Measurements from ENCODE around the gene MRAP2.
"Not testable (repeated sequence)": the region's sequence is repeated elsewhere in the genome, so short reads cannot be mapped to it uniquely, and the experiment has no call there.

The MRAP2 gene

DNA sequence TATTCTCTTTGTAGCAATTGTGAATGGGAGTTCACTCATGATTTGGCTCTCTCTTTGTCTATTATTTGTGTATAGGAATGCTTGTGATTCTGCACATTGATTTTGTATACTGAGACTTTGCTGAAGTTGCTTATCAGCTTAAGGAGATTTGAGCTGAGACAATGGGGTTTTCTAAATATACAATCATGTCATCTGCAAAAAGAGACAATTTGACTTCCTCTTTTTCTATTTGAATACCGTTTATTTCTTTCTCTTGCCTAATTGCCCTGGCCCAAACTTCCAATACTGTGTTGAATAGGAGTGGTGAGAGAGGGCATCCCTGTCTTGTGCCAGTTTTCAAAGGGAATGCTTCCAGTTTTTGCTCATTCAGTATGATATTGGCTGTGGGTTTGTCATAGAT lies 77.8 kb downstream of the MRAP2 start:
- not testable (repeated sequence) for H3K36me3 Mint-ChIP-seq (ENCODE audit: low read depth); H3K27ac Mint-ChIP-seq; DNase-seq; H3K9me3 Mint-ChIP-seq; H3K4me1 Mint-ChIP-seq (ENCODE audit: low read depth); H3K4me3 Mint-ChIP-seq
- peaks cover 20% of the 10 kb centered on the region for H3K27me3 Mint-ChIP-seq

GRCh38 chr6:84114933-84115594 lies 81.5 kb downstream of the MRAP2 start:
- not testable (repeated sequence) for H3K9me3 Mint-ChIP-seq; H3K36me3 Mint-ChIP-seq (ENCODE audit: low read depth); H3K4me1 Mint-ChIP-seq (ENCODE audit: low read depth); H3K4me3 Mint-ChIP-seq; DNase-seq; H3K27ac Mint-ChIP-seq
- peaks cover 22% of the 10 kb centered on the region for H3K27me3 Mint-ChIP-seq

- DNase-seq = no peak
- Mint-ChIP-seq H3K4me3 (no peak overlapping the region), H3K27ac (no peak overlapping the region), H3K36me3 (ENCODE audit: low read depth) (peaks cover 16% of the 10 kb centered on the region), H3K27me3 (peaks cover 18% of the 10 kb centered on the region), H3K9me3 (peaks cover 9% of the 10 kb centered on the region), H3K4me1 (ENCODE audit: low read depth) (no peaks in the 10 kb centered on the region)
Observed at GRCh38 chr6:84118191-84118590, 84.6 kb downstream of the MRAP2 start.

DNA sequence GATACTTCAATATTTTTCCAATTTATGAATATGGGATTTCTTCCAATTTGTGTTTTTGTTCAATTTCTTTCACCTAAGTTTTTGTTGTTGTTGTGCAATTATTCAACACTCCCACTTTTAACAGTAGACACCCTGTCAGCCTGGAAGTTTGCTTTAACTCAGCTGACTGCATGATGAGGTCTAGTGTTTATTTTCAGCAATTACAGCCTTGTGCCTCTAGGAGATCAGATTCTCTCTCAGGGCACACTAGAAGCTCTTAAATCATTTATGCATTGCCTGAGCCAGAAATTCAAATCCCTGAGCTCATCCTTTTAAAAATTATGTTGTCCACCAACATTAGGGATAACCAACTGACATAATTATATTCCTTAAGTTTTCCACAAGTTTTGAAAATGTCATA lies 85.7 kb downstream of the MRAP2 start:
- H3K36me3 Mint-ChIP-seq (ENCODE audit: low read depth) = peaks cover 27% of the 10 kb centered on the region
- H3K9me3 Mint-ChIP-seq = peaks cover 9% of the 10 kb centered on the region
- H3K27ac Mint-ChIP-seq = no peak overlapping the region
- H3K4me1 Mint-ChIP-seq (ENCODE audit: low read depth) = no peaks in the 10 kb centered on the region
- peaks cover 14% of the 10 kb centered on the region for H3K27me3 Mint-ChIP-seq
- no peak for DNase-seq
- no peak overlapping the region for H3K4me3 Mint-ChIP-seq

GRCh38 chr6:84123186-84123585 lies 89.6 kb downstream of the MRAP2 start:
- Mint-ChIP-seq H3K27ac (no peak overlapping the region), H3K36me3 (ENCODE audit: low read depth) (peaks cover 43% of the 10 kb centered on the region), H3K27me3 (no peaks in the 10 kb centered on the region), H3K4me1 (ENCODE audit: low read depth) (no peaks in the 10 kb centered on the region), H3K9me3 (peaks cover 2% of the 10 kb centered on the region), H3K4me3 (no peak overlapping the region)
- no peak for DNase-seq

DNA sequence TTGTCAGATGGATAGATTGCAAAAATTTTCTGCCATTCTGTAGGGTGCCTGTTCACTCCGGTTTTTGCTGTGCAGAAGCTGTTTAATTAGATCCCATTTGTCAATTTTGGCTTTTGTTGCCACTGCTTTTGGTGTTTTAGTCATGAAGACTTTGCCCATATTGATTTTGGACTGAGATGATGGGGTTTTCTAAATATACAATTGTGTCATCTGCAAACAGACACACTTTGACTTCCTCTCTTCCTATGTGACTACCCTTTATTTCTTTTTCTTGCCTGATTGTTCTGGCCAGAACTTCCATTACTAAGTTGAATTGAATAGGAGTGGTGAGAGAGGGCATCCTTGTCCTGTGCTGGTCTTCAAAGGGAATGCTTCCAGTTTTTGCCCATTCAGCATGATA lies 96.0 kb downstream of the MRAP2 start:
- Mint-ChIP-seq H3K36me3 (ENCODE audit: low read depth) (peaks cover 37% of the 10 kb centered on the region), H3K9me3 (peaks cover 12% of the 10 kb centered on the region)
- DNase-seq; H3K27me3 Mint-ChIP-seq; H3K4me1 Mint-ChIP-seq (ENCODE audit: low read depth); H3K4me3 Mint-ChIP-seq; H3K27ac Mint-ChIP-seq: not testable (repeated sequence)

DNA sequence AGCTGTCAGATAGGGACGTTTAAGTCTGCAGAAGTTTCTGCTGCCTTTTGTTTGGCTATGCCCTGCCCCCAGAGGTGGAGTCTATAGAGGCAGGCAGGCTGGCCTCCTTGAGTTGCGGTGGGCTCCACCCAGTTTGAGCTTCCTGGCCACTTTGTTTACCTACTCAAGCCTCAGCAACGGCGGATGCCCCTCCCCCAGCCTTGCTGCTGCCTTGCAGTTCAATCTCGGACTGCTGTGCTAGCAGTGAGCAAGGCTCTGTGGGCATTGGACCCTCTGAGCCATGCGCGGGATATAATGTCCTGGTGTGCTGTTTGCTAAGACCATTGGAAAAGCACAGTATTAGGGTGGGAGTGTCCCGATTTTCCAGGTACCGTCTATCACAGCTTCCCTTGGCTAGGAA lies 99.8 kb downstream of the MRAP2 start:
- not testable (repeated sequence) for H3K4me1 Mint-ChIP-seq (ENCODE audit: low read depth); DNase-seq; H3K27me3 Mint-ChIP-seq; H3K4me3 Mint-ChIP-seq; H3K27ac Mint-ChIP-seq
- H3K9me3 Mint-ChIP-seq = peaks cover 12% of the 10 kb centered on the region
- peaks cover 53% of the 10 kb centered on the region for H3K36me3 Mint-ChIP-seq (ENCODE audit: low read depth)

DNA sequence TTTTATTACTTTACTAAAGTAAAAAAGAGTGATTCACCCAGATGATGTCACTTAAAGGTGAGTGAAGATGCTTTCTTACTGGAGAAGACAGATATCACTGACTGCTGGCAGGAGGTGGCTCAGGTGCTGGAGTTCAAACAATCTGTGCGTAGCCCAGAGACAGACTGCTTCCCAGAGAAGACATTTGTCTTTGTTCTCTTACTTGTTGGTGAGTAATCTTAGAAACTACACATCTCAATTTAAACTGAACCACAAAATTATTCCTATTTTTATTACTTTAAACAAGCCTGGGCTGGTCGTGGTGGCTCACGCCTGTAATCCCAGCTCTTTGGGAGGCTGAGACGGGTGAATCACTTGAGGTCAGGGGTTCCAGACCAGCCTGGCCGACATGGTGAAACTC lies 101.7 kb downstream of the MRAP2 start:
- no peak for DNase-seq
- Mint-ChIP-seq H3K27ac (no peak overlapping the region), H3K36me3 (ENCODE audit: low read depth) (peaks cover 64% of the 10 kb centered on the region), H3K27me3 (no peaks in the 10 kb centered on the region), H3K4me1 (ENCODE audit: low read depth) (no peaks in the 10 kb centered on the region), H3K4me3 (no peak overlapping the region), H3K9me3 (peaks cover 12% of the 10 kb centered on the region)

- Mint-ChIP-seq H3K4me1 (ENCODE audit: low read depth) (no peaks in the 10 kb centered on the region), H3K4me3 (no peak overlapping the region), H3K9me3 (peaks cover 12% of the 10 kb centered on the region), H3K36me3 (ENCODE audit: low read depth) (peaks cover 75% of the 10 kb centered on the region), H3K27me3 (no peaks in the 10 kb centered on the region), H3K27ac (no peak overlapping the region)
- no peak for DNase-seq
Observed at GRCh38 chr6:84136364-84137050, 102.9 kb downstream of the MRAP2 start.

- Mint-ChIP-seq H3K27ac (no peak overlapping the region), H3K36me3 (ENCODE audit: low read depth) (peaks cover 80% of the 10 kb centered on the region), H3K27me3 (no peaks in the 10 kb centered on the region), H3K9me3 (peaks cover 7% of the 10 kb centered on the region), H3K4me1 (ENCODE audit: low read depth) (no peaks in the 10 kb centered on the region), H3K4me3 (no peak overlapping the region)
- no peak for DNase-seq
Observed at GRCh38 chr6:84137051-84137375, 103.4 kb downstream of the MRAP2 start.

GRCh38 chr6:84137989-84138575 lies 104.5 kb downstream of the MRAP2 start:
- no peaks in the 10 kb centered on the region for H3K9me3 Mint-ChIP-seq
- H3K36me3 Mint-ChIP-seq (ENCODE audit: low read depth) = peaks cover 78% of the 10 kb centered on the region
- DNase-seq = no peak
- no peaks in the 10 kb centered on the region for H3K4me1 Mint-ChIP-seq (ENCODE audit: low read depth)
- H3K27ac Mint-ChIP-seq = no peak overlapping the region
- no peak overlapping the region for H3K4me3 Mint-ChIP-seq
- no peaks in the 10 kb centered on the region for H3K27me3 Mint-ChIP-seq

DNA sequence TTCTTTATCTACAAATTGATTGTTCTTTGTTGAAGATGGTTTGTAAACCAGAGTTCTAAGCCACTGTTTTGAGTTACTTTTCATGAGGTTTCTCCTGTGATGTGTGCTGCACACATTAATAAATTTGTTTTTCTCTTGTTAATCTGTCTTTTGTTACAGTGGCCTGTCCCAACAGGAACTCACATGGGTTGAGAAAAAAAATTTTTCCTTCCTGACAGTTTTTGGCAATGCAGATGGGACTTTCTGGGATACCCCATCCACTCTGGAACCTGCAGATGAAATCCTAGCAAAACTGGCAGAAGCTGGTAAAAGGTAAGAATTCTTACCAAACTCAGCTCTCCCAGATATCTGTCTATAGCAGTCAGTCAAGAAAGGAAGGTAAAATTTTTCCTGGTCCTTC lies 105.7 kb downstream of the MRAP2 start:
- H3K27me3 Mint-ChIP-seq = no peaks in the 10 kb centered on the region
- no peak for DNase-seq
- H3K9me3 Mint-ChIP-seq = no peaks in the 10 kb centered on the region
- H3K27ac Mint-ChIP-seq = no peak overlapping the region
- H3K4me3 Mint-ChIP-seq = no peak overlapping the region
- H3K4me1 Mint-ChIP-seq (ENCODE audit: low read depth) = no peaks in the 10 kb centered on the region
- H3K36me3 Mint-ChIP-seq (ENCODE audit: low read depth) = peaks cover 70% of the 10 kb centered on the region

All from activated T-cell treated with anti-CD3 and anti-CD28 coated beads, Interleukin-2, amount 50 U/mL, for 24 hours (primary cell).